Measurements from ENCODE around the gene APP.

Gene APP

GRCh38 chr21:26057477-26058170, 112.9 kb downstream of the APP start:
- no peak overlapping the region for H3K4me3 ChIP-seq (ENCODE audit: low read length in 2 of 2)
- no peak overlapping the region for H3K9ac ChIP-seq (ENCODE audit: low read depth in 1 of 2, low read length in 2 of 2)
- H3K9me3 ChIP-seq (ENCODE audit: control insufficient read depth in 2 of 2, low read length in 2 of 2): no peaks in the 10 kb centered on the region
- no peaks in the 10 kb centered on the region for H3K27me3 ChIP-seq (ENCODE audit: control insufficient read depth in 2 of 2, insufficient read depth in 2 of 2, low read length in 2 of 2)
- H3K27ac ChIP-seq (ENCODE audit: low read depth in 2 of 2, low read length in 2 of 2): no peak overlapping the region
- H3K36me3 ChIP-seq (ENCODE audit: control insufficient read depth in 2 of 2, insufficient read depth in 2 of 2, low read length in 2 of 2): peaks cover 2 to 3% of the 10 kb centered on the region in 2 donors
- no peaks in the 10 kb centered on the region for H3K4me1 ChIP-seq (ENCODE audit: control insufficient read depth in 2 of 2, insufficient read depth in 2 of 2, low read length in 2 of 2)

DNA sequence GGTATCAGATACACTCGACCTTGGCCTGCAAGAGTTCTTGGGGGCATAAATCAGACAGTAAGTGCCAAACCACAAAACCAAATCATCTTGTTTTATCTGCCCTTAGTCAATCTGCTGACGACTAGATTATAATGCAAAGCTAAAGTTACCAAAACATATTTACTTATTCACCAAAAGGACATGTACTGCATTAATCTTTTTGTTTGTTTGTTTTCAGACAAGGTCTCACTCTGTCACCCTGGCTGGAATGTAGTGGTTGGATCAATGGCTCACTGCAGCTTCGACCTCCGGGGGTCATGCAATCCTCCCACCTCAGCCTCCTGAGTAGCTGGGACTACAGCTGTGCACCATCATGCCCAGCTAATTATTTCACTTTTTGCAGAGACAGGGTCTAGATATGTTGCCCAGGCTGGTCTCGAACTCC, 114.7 kb downstream of the APP start:
- Histone ChIP-seq H3K4me1 (ENCODE audit: control insufficient read depth in 2 of 2, insufficient read depth in 2 of 2, low read length in 2 of 2) (no peaks in the 10 kb centered on the region), H3K9ac (ENCODE audit: low read depth in 1 of 2, low read length in 2 of 2) (no peak overlapping the region), H3K27ac (ENCODE audit: low read depth in 2 of 2, low read length in 2 of 2) (no peak overlapping the region), H3K27me3 (ENCODE audit: control insufficient read depth in 2 of 2, insufficient read depth in 2 of 2, low read length in 2 of 2) (no peaks in the 10 kb centered on the region), H3K4me3 (ENCODE audit: low read length in 2 of 2) (no peak overlapping the region), H3K36me3 (ENCODE audit: control insufficient read depth in 2 of 2, insufficient read depth in 2 of 2, low read length in 2 of 2) (peaks cover 7 to 15% of the 10 kb centered on the region in 2 donors), H3K9me3 (ENCODE audit: control insufficient read depth in 2 of 2, low read length in 2 of 2) (no peaks in the 10 kb centered on the region)

- Histone ChIP-seq H3K27me3 (ENCODE audit: control insufficient read depth in 2 of 2, insufficient read depth in 2 of 2, low read length in 2 of 2) (no peaks in the 10 kb centered on the region), H3K4me1 (ENCODE audit: control insufficient read depth in 2 of 2, insufficient read depth in 2 of 2, low read length in 2 of 2) (no peaks in the 10 kb centered on the region), H3K9ac (ENCODE audit: low read depth in 1 of 2, low read length in 2 of 2) (no peak overlapping the region), H3K4me3 (ENCODE audit: low read length in 2 of 2) (no peak overlapping the region), H3K36me3 (ENCODE audit: control insufficient read depth in 2 of 2, insufficient read depth in 2 of 2, low read length in 2 of 2) (peaks cover 9 to 24% of the 10 kb centered on the region in 2 donors), H3K9me3 (ENCODE audit: control insufficient read depth in 2 of 2, low read length in 2 of 2) (no peaks in the 10 kb centered on the region), H3K27ac (ENCODE audit: low read depth in 2 of 2, low read length in 2 of 2) (no peak overlapping the region)
Measured at GRCh38 chr21:26055010-26055409, 115.6 kb downstream of the APP start.

GRCh38 chr21:26052057-26052456, 118.5 kb downstream of the APP start:
- no peak overlapping the region for H3K4me3 ChIP-seq (ENCODE audit: low read length in 2 of 2)
- H3K27me3 ChIP-seq (ENCODE audit: control insufficient read depth in 2 of 2, insufficient read depth in 2 of 2, low read length in 2 of 2): no peaks in the 10 kb centered on the region
- H3K9ac ChIP-seq (ENCODE audit: low read depth in 1 of 2, low read length in 2 of 2): no peak overlapping the region
- peaks cover 21 to 31% of the 10 kb centered on the region in 2 donors for H3K36me3 ChIP-seq (ENCODE audit: control insufficient read depth in 2 of 2, insufficient read depth in 2 of 2, low read length in 2 of 2)
- H3K9me3 ChIP-seq (ENCODE audit: control insufficient read depth in 2 of 2, low read length in 2 of 2): no peaks in the 10 kb centered on the region
- H3K4me1 ChIP-seq (ENCODE audit: control insufficient read depth in 2 of 2, insufficient read depth in 2 of 2, low read length in 2 of 2): no peaks in the 10 kb centered on the region
- H3K27ac ChIP-seq (ENCODE audit: low read depth in 2 of 2, low read length in 2 of 2): no peak overlapping the region

DNA sequence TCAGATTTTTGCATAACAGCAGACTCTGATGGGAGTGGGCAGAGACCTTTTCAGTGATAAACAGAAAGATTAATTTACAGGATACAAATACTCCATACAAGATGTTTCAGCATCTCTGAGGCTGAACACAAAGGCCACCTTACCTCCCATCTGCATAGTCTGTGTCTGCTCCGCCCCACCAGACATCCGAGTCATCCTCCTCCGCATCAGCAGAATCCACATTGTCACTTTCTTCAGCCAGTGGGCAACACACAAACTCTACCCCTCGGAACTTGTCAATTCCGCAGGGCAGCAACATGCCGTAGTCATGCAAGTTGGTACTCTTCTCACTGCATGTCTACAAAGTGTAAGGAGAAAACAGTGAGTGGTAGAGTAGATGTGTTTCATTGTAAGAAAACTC, 119.7 kb downstream of the APP start:
- H3K4me3 ChIP-seq (ENCODE audit: low read length in 2 of 2): no peak overlapping the region
- no peak overlapping the region for H3K9ac ChIP-seq (ENCODE audit: low read depth in 1 of 2, low read length in 2 of 2)
- H3K36me3 ChIP-seq (ENCODE audit: control insufficient read depth in 2 of 2, insufficient read depth in 2 of 2, low read length in 2 of 2): peaks cover 21 to 31% of the 10 kb centered on the region in 2 donors
- no peaks in the 10 kb centered on the region for H3K4me1 ChIP-seq (ENCODE audit: control insufficient read depth in 2 of 2, insufficient read depth in 2 of 2, low read length in 2 of 2)
- no peak overlapping the region for H3K27ac ChIP-seq (ENCODE audit: low read depth in 2 of 2, low read length in 2 of 2)
- no peaks in the 10 kb centered on the region for H3K27me3 ChIP-seq (ENCODE audit: control insufficient read depth in 2 of 2, insufficient read depth in 2 of 2, low read length in 2 of 2)
- H3K9me3 ChIP-seq (ENCODE audit: control insufficient read depth in 2 of 2, low read length in 2 of 2): no peaks in the 10 kb centered on the region

DNA sequence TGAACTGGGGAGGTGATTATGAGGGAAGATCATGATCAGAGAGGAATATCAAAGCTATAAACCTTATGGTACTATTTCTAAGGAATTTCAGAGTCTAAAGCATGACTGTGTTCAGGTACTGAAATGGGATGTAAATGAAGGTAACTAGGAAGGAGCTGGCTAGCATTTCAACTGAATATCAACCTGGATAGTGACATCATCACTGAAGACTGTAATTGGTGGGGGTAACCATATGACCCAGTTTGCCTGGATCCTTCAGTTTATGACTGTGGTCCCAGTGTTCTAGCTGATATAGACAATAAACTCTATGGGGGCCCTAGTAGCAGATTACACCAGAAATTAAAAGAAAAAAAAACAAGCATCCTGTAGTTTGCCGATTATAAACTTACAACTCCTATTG, 120.8 kb downstream of the APP start:
- Histone ChIP-seq H3K9me3 (ENCODE audit: control insufficient read depth in 2 of 2, low read length in 2 of 2) (no peaks in the 10 kb centered on the region), H3K27me3 (ENCODE audit: control insufficient read depth in 2 of 2, insufficient read depth in 2 of 2, low read length in 2 of 2) (no peaks in the 10 kb centered on the region), H3K27ac (ENCODE audit: low read depth in 2 of 2, low read length in 2 of 2) (no peak overlapping the region), H3K4me3 (ENCODE audit: low read length in 2 of 2) (no peak overlapping the region), H3K4me1 (ENCODE audit: control insufficient read depth in 2 of 2, insufficient read depth in 2 of 2, low read length in 2 of 2) (no peaks in the 10 kb centered on the region), H3K9ac (ENCODE audit: low read depth in 1 of 2, low read length in 2 of 2) (no peak overlapping the region), H3K36me3 (ENCODE audit: control insufficient read depth in 2 of 2, insufficient read depth in 2 of 2, low read length in 2 of 2) (peaks cover 21 to 31% of the 10 kb centered on the region in 2 donors)

DNA sequence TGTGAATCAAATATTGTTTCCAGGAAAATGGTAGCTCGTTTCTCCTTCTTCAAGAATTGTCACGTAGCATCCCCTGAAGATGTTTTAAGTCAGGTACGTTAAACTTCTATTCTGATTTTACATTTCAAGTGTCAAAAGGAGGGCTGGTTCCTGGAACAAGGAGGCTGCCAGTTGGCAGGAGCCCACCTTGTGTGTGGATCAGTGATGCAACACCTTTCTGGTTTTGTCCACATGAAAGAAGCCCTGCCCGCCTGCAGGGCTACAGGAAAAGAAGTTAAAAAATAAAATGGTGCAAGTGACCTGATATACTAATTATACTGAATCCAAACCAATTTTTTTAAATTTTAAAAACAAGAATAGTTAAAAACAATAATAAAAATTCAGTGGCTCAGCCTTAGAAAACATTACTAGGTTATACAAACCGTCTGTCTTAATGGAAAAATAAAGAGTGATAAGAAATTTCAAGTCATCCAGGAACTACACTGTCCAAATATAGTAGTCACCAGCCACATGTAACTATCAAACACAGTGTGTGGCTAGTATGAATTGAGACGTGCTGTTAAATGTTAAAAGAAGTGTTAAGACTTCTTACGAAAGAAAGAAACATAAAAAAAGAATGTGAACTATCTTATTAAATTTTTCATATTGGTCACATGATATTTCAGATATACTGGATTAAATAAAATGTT, 123.1 kb downstream of the APP start:
- Histone ChIP-seq H3K4me3 (ENCODE audit: low read length in 2 of 2) (no peak overlapping the region), H3K27me3 (ENCODE audit: control insufficient read depth in 2 of 2, insufficient read depth in 2 of 2, low read length in 2 of 2) (no peaks in the 10 kb centered on the region), H3K9ac (ENCODE audit: low read depth in 1 of 2, low read length in 2 of 2) (no peak overlapping the region), H3K36me3 (ENCODE audit: control insufficient read depth in 2 of 2, insufficient read depth in 2 of 2, low read length in 2 of 2) (peaks cover 27 to 28% of the 10 kb centered on the region in 2 donors), H3K4me1 (ENCODE audit: control insufficient read depth in 2 of 2, insufficient read depth in 2 of 2, low read length in 2 of 2) (no peaks in the 10 kb centered on the region), H3K9me3 (ENCODE audit: control insufficient read depth in 2 of 2, low read length in 2 of 2) (no peaks in the 10 kb centered on the region), H3K27ac (ENCODE audit: low read depth in 2 of 2, low read length in 2 of 2) (no peak overlapping the region)

GRCh38 chr21:26043891-26044290, 126.7 kb downstream of the APP start:
- Histone ChIP-seq H3K9ac (ENCODE audit: low read depth in 1 of 2, low read length in 2 of 2) (no peak overlapping the region), H3K27me3 (ENCODE audit: control insufficient read depth in 2 of 2, insufficient read depth in 2 of 2, low read length in 2 of 2) (no peaks in the 10 kb centered on the region), H3K4me3 (ENCODE audit: low read length in 2 of 2) (no peak overlapping the region), H3K9me3 (ENCODE audit: control insufficient read depth in 2 of 2, low read length in 2 of 2) (no peaks in the 10 kb centered on the region), H3K27ac (ENCODE audit: low read depth in 2 of 2, low read length in 2 of 2) (no peak overlapping the region), H3K4me1 (ENCODE audit: control insufficient read depth in 2 of 2, insufficient read depth in 2 of 2, low read length in 2 of 2) (no peaks in the 10 kb centered on the region), H3K36me3 (ENCODE audit: control insufficient read depth in 2 of 2, insufficient read depth in 2 of 2, low read length in 2 of 2) (peaks cover 0 to 8% of the 10 kb centered on the region in 2 donors)

GRCh38 chr21:26042181-26042876, 128.2 kb downstream of the APP start:
- no peaks in the 10 kb centered on the region for H3K4me1 ChIP-seq (ENCODE audit: control insufficient read depth in 2 of 2, insufficient read depth in 2 of 2, low read length in 2 of 2)
- H3K9ac ChIP-seq (ENCODE audit: low read depth in 1 of 2, low read length in 2 of 2): no peak overlapping the region
- H3K9me3 ChIP-seq (ENCODE audit: control insufficient read depth in 2 of 2, low read length in 2 of 2): no peaks in the 10 kb centered on the region
- H3K36me3 ChIP-seq (ENCODE audit: control insufficient read depth in 2 of 2, insufficient read depth in 2 of 2, low read length in 2 of 2): peaks cover 0 to 6% of the 10 kb centered on the region in 2 donors
- H3K27ac ChIP-seq (ENCODE audit: low read depth in 2 of 2, low read length in 2 of 2): no peak overlapping the region
- H3K27me3 ChIP-seq (ENCODE audit: control insufficient read depth in 2 of 2, insufficient read depth in 2 of 2, low read length in 2 of 2): no peaks in the 10 kb centered on the region
- no peak overlapping the region for H3K4me3 ChIP-seq (ENCODE audit: low read length in 2 of 2)

Data from mucosa of rectum (tissue), 2 donors.